GM12878 (cell line): ENCODE data around the gene DAPK2. TPM values are rescaled to one million over a fixed set of nuclear protein-coding genes. Genes with fewer than 3 reads are reported as not detected.
A peak's percentile ranks its signal among the peaks of the same experiment; 100 is the strongest.

Experiments
- BACH1 ChIP-seq: fragments of 450-650 bp; IDR thresholded peaks from 2 replicates; pipeline ENCODE4 v1.6.1; 2017; ENCODE audit warnings: mild to moderate bottlenecking, borderline replicate concordance
- CEBPB ChIP-seq, 2 experiments: fragments of 150-350 bp in 1 of 2; IDR thresholded peaks; 2 replicates each; pipeline ENCODE4 v1.6.1; 2012 to 2014; ENCODE audit warnings: low read depth in 2 of 2, low read length in 2 of 2, borderline replicate concordance in 1 of 2, inconsistent platforms in 1 of 2
- FOXM1 ChIP-seq: IDR thresholded peaks from 2 replicates; pipeline ENCODE4 v1.6.1; 2012; ENCODE audit warnings: low read depth, mild to moderate bottlenecking, inconsistent platforms, low read length, moderate library complexity
- HDGF ChIP-seq: fragments of 450-650 bp; IDR thresholded peaks from 2 replicates; pipeline ENCODE4 v1.6.1; 2016; ENCODE audit warnings: antibody characterized with exemption
- IKZF1 ChIP-seq: fragments of 450-650 bp; conservative IDR thresholded peaks from 2 replicates; pipeline ENCODE4 v1.6.1; 2017; ENCODE audit warnings: antibody characterized with exemption, mild to moderate bottlenecking
- IRF5 ChIP-seq: fragments of 450-650 bp; IDR thresholded peaks from 2 replicates; pipeline ENCODE4 v1.6.1; 2017; ENCODE audit warnings: borderline replicate concordance
- JUND ChIP-seq: IDR thresholded peaks from 2 replicates; pipeline ENCODE4 v1.6.1; 2012; ENCODE audit warnings: low read depth, mild to moderate bottlenecking, low read length, improper control_type of control experiment, moderate library complexity
- MTA2 ChIP-seq: fragments of 450-650 bp; IDR thresholded peaks from 2 replicates; pipeline ENCODE4 v1.6.1; 2016; ENCODE audit warnings: low read depth, mild to moderate bottlenecking, moderate library complexity
- NFXL1 ChIP-seq: fragments of 450-650 bp; IDR thresholded peaks from 2 replicates; pipeline ENCODE4 v1.6.1; 2017; ENCODE audit warnings: antibody characterized with exemption, mild to moderate bottlenecking, borderline replicate concordance
- NKRF ChIP-seq: fragments of 450-650 bp; conservative IDR thresholded peaks from 2 replicates; pipeline ENCODE4 v1.6.1; 2017; ENCODE audit warnings: mild to moderate bottlenecking, moderate library complexity
- NR2C1 ChIP-seq: fragments of 450-650 bp; IDR thresholded peaks from 2 replicates; pipeline ENCODE4 v1.6.1; 2017; ENCODE audit warnings: antibody characterized with exemption, mild to moderate bottlenecking, moderate library complexity
- NRF1 ChIP-seq: conservative IDR thresholded peaks from 2 replicates; pipeline ENCODE4 v1.6.1; 2011; ENCODE audit warnings: mild to moderate bottlenecking, low read depth, low read length, improper control_type of control experiment
- POU2F2 ChIP-seq: IDR thresholded peaks from 3 replicates; pipeline ENCODE4 v1.6.1; 2011; ENCODE audit warnings: low read depth, mild to moderate bottlenecking, low read length, borderline replicate concordance
- REST ChIP-seq: IDR thresholded peaks from 2 replicates; pipeline ENCODE4 v1.6.1; 2012; ENCODE audit warnings: mild to moderate bottlenecking, low read depth, low read length
- SIN3A ChIP-seq: IDR thresholded peaks from 2 replicates; pipeline ENCODE4 v1.6.1; 2012; ENCODE audit warnings: low read depth, low read length, improper control_type of control experiment
- SP1 ChIP-seq: IDR thresholded peaks from one replicate; pipeline ENCODE4 v1.6.1; 2011; ENCODE audit warnings: low read depth, low read length
- SREBF1 ChIP-seq: IDR thresholded peaks from 2 replicates; pipeline ENCODE4 v1.6.1; 2012; ENCODE audit warnings: mild to moderate bottlenecking, low read length
- SREBF2 ChIP-seq: IDR thresholded peaks from 2 replicates; pipeline ENCODE4 v1.6.1; 2012; ENCODE audit warnings: mild to moderate bottlenecking, low read length
- WRNIP1 ChIP-seq: IDR thresholded peaks from 2 replicates; pipeline ENCODE4 v1.6.1; 2011; ENCODE audit warnings: low read depth, low read length, improper control_type of control experiment, borderline replicate concordance
- ZBED1 ChIP-seq: IDR thresholded peaks from 2 replicates; pipeline ENCODE4 v1.6.1; 2016; ENCODE audit warnings: borderline replicate concordance
- ZBTB33 ChIP-seq: fragments of 450-650 bp; IDR thresholded peaks from 2 replicates; pipeline ENCODE4 v1.6.1; 2017; ENCODE audit warnings: mild to moderate bottlenecking
- ZNF24 ChIP-seq: fragments of 450-650 bp; IDR thresholded peaks from 2 replicates; pipeline ENCODE4 v1.6.1; 2017; ENCODE audit warnings: antibody characterized with exemption, mild to moderate bottlenecking
- ZNF384 ChIP-seq: IDR thresholded peaks from 2 replicates; pipeline ENCODE4 v1.6.1; 2012; ENCODE audit warnings: low read depth, mild to moderate bottlenecking, low read length, improper control_type of control experiment, borderline replicate concordance
- polyA plus RNA-seq, 11 experiments: library from polyadenylated mRNA; depleted of rRNA in 4 of 11; unstranded in 6 of 11; stranded (reverse) in 5 of 11; fragments of >200 nt; fragmentation: Nextera tagmentation in 4 of 11; fragmentation: Illumina TruSeq in 1 of 11; extraction: Ambion mirVana in 4 of 11; extraction: Trizol in 1 of 11; gene quantifications; 1 replicate in 1 of 11; 2 replicates in 10 of 11; pipeline versions ENCODE4 v1.2.1 to v1.2.3, GENCODE V29; 2011 to 2016; ENCODE audit warnings: inconsistent platforms in 2 of 11, missing spikeins in 2 of 11, low read depth in 1 of 11
- total RNA-seq, 4 experiments: library from RNA; depleted of rRNA in 3 of 4; stranded (reverse); fragments of >200 nt in 3 of 4; fragmentation: Illumina TruSeq in 1 of 4; extraction: Trizol in 1 of 4; gene quantifications; 2 replicates each; pipeline versions ENCODE4 v1.2.1 to v1.2.3, GENCODE V29; 2013 to 2021

Gene DAPK2
- total and polyA plus RNA-seq, 10 of the 15 experiments (the other 5 are each of a cell fraction or from before 2014, with no cell fraction given): 0.69 to 8.4 (median 4.1) TPM

- no peak for TF ChIP-seq IRF5
- TF ChIP-seq NRF1: no peak
- no peak for TF ChIP-seq NKRF
- peak; percentile 84 for TF ChIP-seq MTA2
- peak; percentile 62; the same call in 1 of the 3 replicates for TF ChIP-seq POU2F2
- no peak for TF ChIP-seq NFXL1
- TF ChIP-seq FOXM1: peak; percentile 61; the same call in 1 of the 2 replicates
- no peak for TF ChIP-seq SREBF2
- peak; percentile 40 for TF ChIP-seq SP1
- TF ChIP-seq ZBED1: 0 out of 2 replicates have a peak, but pooled peaks have one; percentile 6
- TF ChIP-seq JUND: no peak
- TF ChIP-seq CEBPB (IDR thresholded peaks at IDR 0.05; ENCODE audit: borderline replicate concordance in 1 of 2, low read depth in 2 of 2, low read length in 2 of 2): no peak
- TF ChIP-seq REST: no peak
- no peak for TF ChIP-seq ZNF384
- peak; percentile 76 for TF ChIP-seq IKZF1
- TF ChIP-seq NR2C1: no peak
- no peak for TF ChIP-seq SREBF1
- TF ChIP-seq SIN3A: no peak
- no peak for TF ChIP-seq HDGF
- peak; percentile 53; the same call in 1 of the 2 replicates for TF ChIP-seq BACH1
- no peak for TF ChIP-seq ZNF24
- TF ChIP-seq WRNIP1: no peak
- no peak for TF ChIP-seq ZBTB33
These were observed 75.5 kb downstream of the DAPK2 start (continued) for GRCh38 chr15:63970621-63971426.
